HEK293T (cell line): ENCODE measurements around the gene DLG1.

Experiments used
- BHLHE40 ChIP-seq: fragments of 450-650 bp; IDR thresholded peaks from 2 replicates; pipeline ENCODE4 v1.6.1; 2016; ENCODE audit warnings: mild to moderate bottlenecking, moderate library complexity, borderline replicate concordance
- FOXA1 ChIP-seq: fragments of 450-650 bp; IDR thresholded peaks from 2 replicates; pipeline ENCODE4 v1.6.1; 2016; ENCODE audit warnings: mild to moderate bottlenecking
- FOXK2 ChIP-seq: fragments of 450-650 bp; IDR thresholded peaks from 2 replicates; pipeline ENCODE4 v1.6.1; 2016; ENCODE audit warnings: mild to moderate bottlenecking
- L3MBTL2 ChIP-seq: fragments of 450-650 bp; conservative IDR thresholded peaks from 2 replicates; pipeline ENCODE4 v1.6.1; 2016; ENCODE audit warnings: mild to moderate bottlenecking
- NFRKB ChIP-seq: fragments of 450-650 bp; IDR thresholded peaks from 2 replicates; pipeline ENCODE4 v1.6.1; 2016; ENCODE audit warnings: mild to moderate bottlenecking, moderate library complexity
- SP1 ChIP-seq: fragments of 450-650 bp; IDR thresholded peaks from 2 replicates; pipeline ENCODE4 v1.6.1; 2017
- SUZ12 ChIP-seq: fragments of 450-650 bp; IDR thresholded peaks from 2 replicates; pipeline ENCODE4 v1.6.1; 2016; ENCODE audit warnings: mild to moderate bottlenecking
- TARDBP ChIP-seq: fragments of 450-650 bp; IDR thresholded peaks from 2 replicates; pipeline ENCODE4 v1.6.1; 2016
- ZNF384 ChIP-seq: fragments of 450-650 bp; IDR thresholded peaks from 2 replicates; pipeline ENCODE4 v1.6.1; 2016
- TF ChIP-seq, protein P1 (sequence below): fragments of 450-650 bp; IDR thresholded peaks from 2 replicates; pipeline ENCODE4 v1.6.1; 2016

- TF ChIP-seq, protein P1, sequence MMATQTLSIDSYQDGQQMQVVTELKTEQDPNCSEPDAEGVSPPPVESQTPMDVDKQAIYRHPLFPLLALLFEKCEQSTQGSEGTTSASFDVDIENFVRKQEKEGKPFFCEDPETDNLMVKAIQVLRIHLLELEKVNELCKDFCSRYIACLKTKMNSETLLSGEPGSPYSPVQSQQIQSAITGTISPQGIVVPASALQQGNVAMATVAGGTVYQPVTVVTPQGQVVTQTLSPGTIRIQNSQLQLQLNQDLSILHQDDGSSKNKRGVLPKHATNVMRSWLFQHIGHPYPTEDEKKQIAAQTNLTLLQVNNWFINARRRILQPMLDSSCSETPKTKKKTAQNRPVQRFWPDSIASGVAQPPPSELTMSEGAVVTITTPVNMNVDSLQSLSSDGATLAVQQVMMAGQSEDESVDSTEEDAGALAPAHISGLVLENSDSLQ = no peak
- no peak for TF ChIP-seq ZNF384
- no peak for TF ChIP-seq SUZ12
- TF ChIP-seq L3MBTL2 = no peak
- TF ChIP-seq TARDBP = no peak
- no peak for TF ChIP-seq SP1
- TF ChIP-seq FOXK2 = no peak
- no peak for TF ChIP-seq NFRKB
- no peak for TF ChIP-seq BHLHE40
- no peak for TF ChIP-seq FOXA1
Observed at GRCh38 chr3:196995646-196996355, 302.6 kb downstream of the DLG1 start.
